Transverse colon (tissue), 3 donors: ENCODE results near the gene ATOSB.

ENCODE experiments used
- EP300 ChIP-seq: sonication (generic); formaldehyde crosslinking; IDR thresholded peaks from one replicate; pipeline ENCODE4 v1.6.1; 2017; ENCODE audit warnings: antibody characterized with exemption, low read depth
- TF ChIP-seq, protein P1 (sequence below), 5 experiments: fragments of 200-600 bp in 3 of 5; fragments of 450-650 bp in 2 of 5; sonication (generic) in 3 of 5; IDR thresholded peaks; 1 replicate in 2 of 5; 2 replicates in 3 of 5; pipeline ENCODE4 v1.5.1; 2016 to 2017; ENCODE audit warnings: antibody characterized with exemption in 5 of 5, inconsistent platforms in 3 of 5, mild to moderate bottlenecking in 2 of 5, moderate library complexity in 1 of 5

DNA sequence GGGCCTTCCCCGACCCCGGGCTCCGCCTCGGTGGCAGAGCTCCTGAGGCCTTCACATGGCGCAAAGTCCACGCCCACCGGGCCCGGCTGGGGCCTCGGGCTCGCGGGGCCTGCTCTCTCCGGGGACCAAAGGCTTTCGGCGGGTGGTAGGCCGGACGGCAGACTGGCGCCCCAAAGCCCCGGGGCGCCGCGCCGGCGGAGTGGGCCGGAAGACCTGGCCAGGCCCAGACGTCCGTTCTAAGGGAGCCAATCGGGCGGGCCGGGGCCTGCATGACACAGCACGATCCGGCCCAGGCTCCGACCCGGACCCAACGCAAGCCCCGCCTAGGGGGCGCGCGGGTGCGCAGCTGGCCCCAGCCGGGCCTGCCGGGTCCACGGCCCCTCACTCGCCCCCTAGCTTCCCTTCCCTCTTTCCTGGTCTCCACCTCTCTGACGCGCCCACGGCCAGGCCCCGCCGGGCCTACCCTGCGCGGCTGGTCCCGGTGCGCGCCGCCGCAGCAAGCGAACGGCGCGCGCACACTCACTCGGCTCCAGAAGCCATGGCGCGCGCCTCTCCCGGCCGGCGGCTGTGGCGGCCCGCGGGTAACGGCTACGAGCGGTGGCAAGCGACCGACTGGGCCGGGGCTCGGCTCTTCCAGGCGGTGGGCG, 43.7 kb downstream of the ATOSB start:
- TF ChIP-seq, protein P1, sequence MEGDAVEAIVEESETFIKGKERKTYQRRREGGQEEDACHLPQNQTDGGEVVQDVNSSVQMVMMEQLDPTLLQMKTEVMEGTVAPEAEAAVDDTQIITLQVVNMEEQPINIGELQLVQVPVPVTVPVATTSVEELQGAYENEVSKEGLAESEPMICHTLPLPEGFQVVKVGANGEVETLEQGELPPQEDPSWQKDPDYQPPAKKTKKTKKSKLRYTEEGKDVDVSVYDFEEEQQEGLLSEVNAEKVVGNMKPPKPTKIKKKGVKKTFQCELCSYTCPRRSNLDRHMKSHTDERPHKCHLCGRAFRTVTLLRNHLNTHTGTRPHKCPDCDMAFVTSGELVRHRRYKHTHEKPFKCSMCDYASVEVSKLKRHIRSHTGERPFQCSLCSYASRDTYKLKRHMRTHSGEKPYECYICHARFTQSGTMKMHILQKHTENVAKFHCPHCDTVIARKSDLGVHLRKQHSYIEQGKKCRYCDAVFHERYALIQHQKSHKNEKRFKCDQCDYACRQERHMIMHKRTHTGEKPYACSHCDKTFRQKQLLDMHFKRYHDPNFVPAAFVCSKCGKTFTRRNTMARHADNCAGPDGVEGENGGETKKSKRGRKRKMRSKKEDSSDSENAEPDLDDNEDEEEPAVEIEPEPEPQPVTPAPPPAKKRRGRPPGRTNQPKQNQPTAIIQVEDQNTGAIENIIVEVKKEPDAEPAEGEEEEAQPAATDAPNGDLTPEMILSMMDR (IDR thresholded peaks at IDR 0.05), result peak in 4 of 5 experiments; percentile 11 to 49 (median 26)
- TF ChIP-seq EP300, result no peak
